HepG2 (cell line): ENCODE data around the gene ZBTB17.

Experiments used
- ATF3 ChIP-seq: sonication (generic); formaldehyde crosslinking; IDR thresholded peaks from 2 replicates; pipeline ENCODE4 v1.4.0; 2020; ENCODE audit warnings: missing genetic modification reagents
- CBFB ChIP-seq: sonication (generic); formaldehyde crosslinking; IDR thresholded peaks from 2 replicates; pipeline ENCODE4 v1.4.0; 2020; ENCODE audit warnings: missing genetic modification reagents
- FOXK2 ChIP-seq: fragments of 450-650 bp; IDR thresholded peaks from 2 replicates; pipeline ENCODE4 v1.6.1; 2016
- KLF11 ChIP-seq: IDR thresholded peaks from 2 replicates; pipeline ENCODE4 v1.6.1; 2016; ENCODE audit warnings: missing compliant biosample characterization
- NPAS2 ChIP-seq: sonication (generic); formaldehyde crosslinking; IDR thresholded peaks from 2 replicates; pipeline ENCODE4 v1.8.0; 2022; ENCODE audit warnings: mild to moderate bottlenecking, missing genetic modification reagents, borderline replicate concordance
- STAG1 ChIP-seq: sonication (generic); formaldehyde crosslinking; IDR thresholded peaks from 2 replicates; pipeline ENCODE4 v1.4.0; 2020; ENCODE audit warnings: missing genetic modification reagents
- ZFP1 ChIP-seq: IDR thresholded peaks from 2 replicates; pipeline ENCODE4 v1.6.1; 2016
- ZNF543 ChIP-seq: sonication (generic); formaldehyde crosslinking; IDR thresholded peaks from 2 replicates; pipeline ENCODE4 v1.4.0; 2020; ENCODE audit warnings: mild to moderate bottlenecking, missing genetic modification reagents
- TF ChIP-seq, protein P1 (sequence below): sonication (generic); formaldehyde crosslinking; conservative IDR thresholded peaks from 2 replicates; pipeline ENCODE4 v1.4.0; 2020; ENCODE audit warnings: missing genetic modification reagents

GRCh38 chr1:15932612-15933011 lies 43.3 kb downstream of the ZBTB17 start:
- no peak for TF ChIP-seq ATF3 (CRISPR knock-in tag)
- TF ChIP-seq, protein P1, sequence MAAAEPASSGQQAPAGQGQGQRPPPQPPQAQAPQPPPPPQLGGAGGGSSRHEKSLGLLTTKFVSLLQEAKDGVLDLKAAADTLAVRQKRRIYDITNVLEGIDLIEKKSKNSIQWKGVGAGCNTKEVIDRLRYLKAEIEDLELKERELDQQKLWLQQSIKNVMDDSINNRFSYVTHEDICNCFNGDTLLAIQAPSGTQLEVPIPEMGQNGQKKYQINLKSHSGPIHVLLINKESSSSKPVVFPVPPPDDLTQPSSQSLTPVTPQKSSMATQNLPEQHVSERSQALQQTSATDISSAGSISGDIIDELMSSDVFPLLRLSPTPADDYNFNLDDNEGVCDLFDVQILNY, result no peak
- TF ChIP-seq CBFB (CRISPR knock-in tag), result no peak
- TF ChIP-seq FOXK2, result no peak
- no peak for TF ChIP-seq ZNF543 (CRISPR knock-in tag)
- TF ChIP-seq ZFP1, result no peak
- TF ChIP-seq KLF11, result no peak
- no peak for TF ChIP-seq STAG1 (CRISPR knock-in tag)
- no peak for TF ChIP-seq NPAS2 (CRISPR knock-in tag)
